Stimulated activated CD8-positive, alpha-beta memory T cell treated with anti-CD3 and anti-CD28 coated beads, Interleukin-4, amount 100 ng/mL, for 48 hours (primary cell): ENCODE data around the gene SKIC8.

Experiments used
- DNase-seq: peaks from one replicate; pipeline ENCODE4 v3.0.0-alpha.2; 2020

Gene SKIC8

DNA sequence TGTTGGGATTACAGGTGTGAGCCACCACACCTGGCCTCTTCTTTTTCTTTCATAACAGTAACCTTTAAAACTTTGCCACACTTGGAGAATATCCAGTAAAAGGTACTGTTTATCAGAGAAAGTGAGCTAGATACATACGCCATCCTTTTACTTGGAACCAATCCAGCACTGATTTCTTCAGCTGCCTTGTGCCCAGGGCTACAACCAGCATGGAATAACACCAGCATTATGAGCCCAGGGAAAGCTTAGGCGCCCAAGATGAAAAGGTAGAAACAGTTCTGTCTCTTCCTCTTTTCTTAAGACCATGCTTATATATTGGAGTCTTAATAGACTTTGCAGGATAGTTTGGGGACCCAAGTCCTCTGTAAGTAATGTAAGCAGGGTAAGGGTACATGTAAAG lies 8.4 kb downstream of the SKIC8 start:
- DNase-seq, result no peak

GRCh38 chr15:78290222-78290621 lies 9.2 kb downstream of the SKIC8 start:
- no peak for DNase-seq

DNA sequence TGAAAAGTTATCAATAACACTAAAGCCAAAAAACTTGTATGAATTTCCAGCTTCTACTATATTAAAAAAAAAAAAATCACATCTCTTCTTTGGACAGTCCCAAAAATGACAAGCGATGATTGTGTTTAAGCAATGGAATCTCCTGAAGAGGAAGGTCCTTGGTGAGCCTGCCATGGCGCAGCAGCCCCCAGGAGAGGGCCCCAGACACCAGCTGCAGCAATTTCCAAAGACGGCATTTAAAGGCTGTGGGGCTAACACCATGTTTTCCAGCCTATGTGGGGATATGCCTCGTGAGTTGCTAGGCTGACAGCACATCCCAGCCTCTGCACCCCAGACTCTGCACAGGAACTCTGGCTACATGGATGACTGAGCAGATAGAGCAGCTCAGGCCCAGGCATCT lies 14.7 kb downstream of the SKIC8 start:
- DNase-seq, result no peak

DNA sequence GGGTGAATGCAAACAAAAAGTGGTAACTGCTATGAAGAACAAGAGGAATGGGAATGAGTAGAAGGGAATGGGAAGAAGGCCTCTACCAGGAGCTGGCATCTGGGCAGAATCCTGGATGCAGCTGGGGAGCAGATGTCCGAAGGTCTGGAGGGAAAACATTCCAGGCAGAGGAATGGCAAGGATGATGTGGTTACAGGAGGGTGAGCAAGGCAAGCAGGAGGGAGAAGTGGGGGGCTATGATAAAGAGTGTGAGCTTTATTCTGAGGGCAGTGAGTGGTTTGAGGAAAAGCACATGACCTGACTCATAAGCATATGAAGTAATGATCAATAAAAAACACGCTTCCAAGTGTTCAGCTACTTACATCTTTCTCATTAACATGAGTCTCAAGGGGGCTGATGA lies 17.1 kb downstream of the SKIC8 start:
- DNase-seq, result no peak

DNA sequence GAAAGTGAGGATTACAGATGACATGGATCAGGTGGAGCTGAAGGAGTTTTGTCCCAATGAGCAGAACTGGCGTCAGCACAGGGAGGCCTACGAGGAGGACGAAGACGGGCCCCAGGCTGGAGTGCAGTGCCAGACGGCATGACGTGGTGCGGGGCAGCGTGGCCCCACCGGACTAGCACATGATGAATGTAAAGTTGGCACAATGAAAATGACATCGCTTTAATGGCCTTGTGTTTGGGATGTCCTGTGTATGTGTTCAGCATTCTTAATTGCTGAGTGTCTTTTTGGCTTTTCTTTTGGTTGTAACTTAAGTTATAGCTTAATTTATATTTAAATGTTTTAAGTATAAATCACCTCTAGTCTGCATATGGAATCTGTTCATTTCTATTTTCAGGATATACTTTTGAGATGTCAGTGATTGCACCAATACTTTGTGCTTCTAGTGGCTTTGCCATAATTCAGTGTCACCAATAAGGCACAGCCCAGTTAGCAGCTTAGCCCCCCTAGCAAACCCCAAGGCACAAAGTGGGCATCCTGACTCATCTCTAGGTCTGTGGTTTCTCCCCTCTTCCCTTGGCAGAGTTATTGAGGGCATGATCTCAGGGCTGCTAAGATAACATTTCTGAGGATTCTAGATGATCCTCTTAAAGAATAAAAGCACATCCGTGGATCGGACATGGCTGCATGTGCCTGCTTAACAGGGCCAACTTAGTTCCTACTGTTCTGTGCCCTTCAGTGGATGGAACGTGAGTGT lies 18.9 kb downstream of the SKIC8 start:
- DNase-seq, result no peak

- DNase-seq, result no peak
These were observed 23.1 kb downstream of the SKIC8 start for GRCh38 chr15:78276064-78276943.

- no peak for DNase-seq
These were observed 24.4 kb downstream of the SKIC8 start for GRCh38 chr15:78274994-78275393.

- DNase-seq, result no peak
These were observed 26.6 kb downstream of the SKIC8 start for GRCh38 chr15:78272776-78273175.

DNA sequence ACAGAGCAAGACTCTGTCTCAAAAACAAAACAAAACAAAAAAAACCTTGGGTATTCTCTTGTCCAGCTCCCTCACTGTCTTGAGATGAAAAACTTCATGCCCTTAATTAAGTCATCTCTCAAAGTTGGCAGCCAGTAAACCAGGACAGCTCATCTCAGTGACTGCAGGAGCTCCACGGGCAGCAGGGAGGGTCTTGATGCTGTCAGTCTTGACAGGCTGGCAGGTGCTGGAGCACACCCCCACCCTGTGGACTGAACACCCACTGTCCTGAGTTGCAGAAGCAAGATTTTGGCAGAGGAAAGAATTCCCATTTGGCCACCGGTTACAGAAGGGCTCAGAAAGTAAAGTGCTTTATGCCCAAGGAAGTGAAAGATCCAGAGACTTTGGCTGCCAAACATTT lies 27.1 kb downstream of the SKIC8 start:
- DNase-seq, result no peak

DNA sequence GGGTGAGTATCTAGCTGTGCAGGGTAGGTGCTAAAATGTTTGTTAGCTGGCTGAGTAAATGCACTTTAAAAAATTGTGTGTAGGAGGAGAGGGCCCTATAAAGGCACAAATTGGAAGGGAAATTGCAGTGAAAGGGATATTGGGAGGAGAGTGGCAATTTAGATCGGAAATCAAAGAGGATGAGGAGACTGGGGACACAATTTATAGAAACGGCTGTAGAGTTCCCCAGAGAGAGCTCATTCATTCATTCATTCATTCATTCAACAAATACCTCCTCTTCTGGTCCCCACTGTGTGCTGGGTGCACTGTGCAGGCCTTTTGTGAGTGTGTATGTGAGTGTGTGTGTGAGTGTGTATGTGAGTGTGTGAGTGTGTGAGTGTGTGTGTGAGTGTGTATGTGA lies 32.6 kb downstream of the SKIC8 start:
- no peak for DNase-seq

DNA sequence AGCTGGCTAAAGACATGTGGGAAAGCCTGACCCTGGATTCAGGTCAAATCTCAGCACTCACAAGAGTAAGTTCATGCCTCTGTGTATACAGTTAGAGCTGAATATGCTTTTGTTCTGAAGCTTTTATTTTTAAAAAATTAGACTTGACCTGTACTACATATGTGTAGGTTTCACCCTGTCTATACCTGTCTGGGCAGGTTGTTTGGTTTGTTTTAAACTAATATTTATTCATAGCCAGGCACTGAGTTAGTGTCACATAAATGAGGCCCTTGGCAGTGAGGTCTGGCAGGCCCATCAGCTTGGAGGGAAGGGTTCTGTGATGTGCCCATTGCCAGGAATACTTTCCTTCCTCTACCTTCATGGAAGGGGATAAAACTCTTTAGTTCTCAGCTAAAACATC lies 33.2 kb downstream of the SKIC8 start:
- DNase-seq, result no peak

- no peak for DNase-seq
These were observed 33.6 kb downstream of the SKIC8 start for GRCh38 chr15:78265752-78266224.

DNA sequence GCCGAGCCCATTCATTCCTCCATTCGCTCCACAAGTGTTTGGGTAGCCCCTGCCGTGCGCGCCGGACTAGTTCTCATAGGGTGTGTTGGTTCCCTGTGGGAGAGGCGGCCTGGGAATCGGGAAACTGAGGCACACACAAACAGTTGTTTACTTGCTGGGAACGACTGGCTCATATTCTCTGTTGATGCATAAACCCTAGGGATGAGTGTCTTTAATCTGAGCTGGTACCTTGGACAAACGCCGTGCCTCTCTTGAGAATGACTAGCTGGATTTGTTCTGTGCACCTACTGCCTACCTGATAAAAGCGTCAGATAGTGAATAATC lies 34.3 kb downstream of the SKIC8 start:
- no peak for DNase-seq

- DNase-seq, result peak; percentile 66
These were observed 34.9 kb downstream of the SKIC8 start, which contains the start of gene DNAJA4 for GRCh38 chr15:78264304-78265136. TSS of gene DNAJA4 (plus strand) at chr15:78264562. CDS start at chr15:78264764, 202 bp downstream.

- no peak for DNase-seq
These were observed 35.5 kb downstream of the SKIC8 start for GRCh38 chr15:78263907-78264303.

- no peak for DNase-seq
These were observed 36.0 kb downstream of the SKIC8 start for GRCh38 chr15:78263351-78263781.

GRCh38 chr15:78261062-78261461 lies 38.3 kb downstream of the SKIC8 start:
- no peak for DNase-seq

DNA sequence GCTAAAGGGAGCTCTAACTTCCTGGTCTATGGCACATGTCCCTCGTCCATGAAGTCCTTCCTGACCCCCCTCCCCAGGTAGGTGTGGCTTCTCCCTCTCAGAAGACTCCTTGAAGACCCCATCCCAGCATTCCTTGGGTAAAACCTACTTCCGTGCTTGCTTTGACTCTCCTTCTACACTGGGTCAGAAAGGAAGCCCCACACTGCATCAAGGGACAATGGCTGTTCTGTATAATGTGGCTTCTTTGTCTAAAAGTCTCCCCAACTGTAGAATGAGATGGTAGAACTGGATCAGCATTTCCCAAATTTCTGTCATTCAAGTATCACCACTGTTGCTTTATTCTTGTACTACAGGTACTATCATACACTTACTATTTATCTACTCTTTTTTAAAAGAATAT lies 38.9 kb downstream of the SKIC8 start:
- DNase-seq, result no peak

- no peak for DNase-seq
These were observed 40.2 kb downstream of the SKIC8 start for GRCh38 chr15:78259232-78259631.

GRCh38 chr15:78257681-78258080 lies 41.7 kb downstream of the SKIC8 start:
- DNase-seq, result no peak

- no peak for DNase-seq
These were observed 43.4 kb downstream of the SKIC8 start for GRCh38 chr15:78256044-78256437.

DNA sequence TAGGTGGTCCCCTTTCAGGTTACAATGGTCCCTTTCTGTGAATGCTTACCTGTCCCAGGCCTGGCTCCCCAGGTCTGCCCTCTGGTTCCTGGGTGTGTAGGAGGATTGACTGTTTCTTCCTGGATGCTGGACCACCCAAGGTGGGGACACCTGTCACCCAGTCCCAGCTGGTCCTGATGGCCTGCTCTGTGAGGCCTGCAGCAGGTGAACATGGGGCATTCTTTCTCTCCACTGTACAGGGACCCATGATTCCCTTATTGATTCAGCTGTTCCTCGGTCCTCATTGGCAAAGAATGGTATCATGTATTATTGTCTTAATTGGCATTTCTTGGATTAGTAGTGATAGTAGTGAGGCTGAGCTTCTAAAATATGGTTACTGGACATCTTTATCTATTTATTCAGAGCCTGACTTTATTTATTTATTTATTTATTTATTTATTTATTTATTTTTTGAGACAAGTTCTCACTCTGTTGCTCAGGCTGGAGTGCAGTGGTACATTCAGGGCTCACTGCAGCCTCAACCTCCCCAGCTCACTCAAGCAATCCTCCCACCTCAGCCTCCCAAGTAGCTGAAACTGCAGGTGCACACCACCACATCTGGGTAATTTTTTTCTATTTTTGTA lies 43.9 kb downstream of the SKIC8 start:
- DNase-seq, result no peak

DNA sequence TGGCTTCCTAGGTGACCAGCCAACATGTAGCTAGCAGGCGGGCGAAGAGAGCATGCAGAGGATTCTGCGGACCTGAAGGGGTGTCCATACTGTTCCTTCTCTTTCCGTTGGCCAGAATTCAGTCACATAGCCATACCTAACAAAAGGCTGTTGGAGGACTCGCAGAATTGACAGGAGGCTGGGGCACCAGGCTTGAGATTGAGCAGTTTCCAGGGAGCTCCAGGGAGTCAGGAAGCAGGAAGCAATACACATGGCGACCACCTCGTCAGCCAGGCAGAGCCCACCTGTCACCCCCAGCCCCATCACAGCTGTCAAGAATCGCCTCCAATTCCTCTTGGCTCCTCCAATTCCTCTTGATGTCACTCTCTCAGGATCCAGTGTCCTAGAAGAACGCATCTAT lies 48.3 kb downstream of the SKIC8 start:
- no peak for DNase-seq
